GF-D8 (cell line): ENCODE measurements around the gene SMYD3.
"Not testable (repeated sequence)": the region's sequence is repeated elsewhere in the genome, so short reads cannot be mapped to it uniquely, and the experiment has no call there.

Experiments used
- DNase-seq: peaks from one replicate; lab custom pipeline; 2025; lab: John Stamatoyannopoulos, UW

The SMYD3 gene

DNA sequence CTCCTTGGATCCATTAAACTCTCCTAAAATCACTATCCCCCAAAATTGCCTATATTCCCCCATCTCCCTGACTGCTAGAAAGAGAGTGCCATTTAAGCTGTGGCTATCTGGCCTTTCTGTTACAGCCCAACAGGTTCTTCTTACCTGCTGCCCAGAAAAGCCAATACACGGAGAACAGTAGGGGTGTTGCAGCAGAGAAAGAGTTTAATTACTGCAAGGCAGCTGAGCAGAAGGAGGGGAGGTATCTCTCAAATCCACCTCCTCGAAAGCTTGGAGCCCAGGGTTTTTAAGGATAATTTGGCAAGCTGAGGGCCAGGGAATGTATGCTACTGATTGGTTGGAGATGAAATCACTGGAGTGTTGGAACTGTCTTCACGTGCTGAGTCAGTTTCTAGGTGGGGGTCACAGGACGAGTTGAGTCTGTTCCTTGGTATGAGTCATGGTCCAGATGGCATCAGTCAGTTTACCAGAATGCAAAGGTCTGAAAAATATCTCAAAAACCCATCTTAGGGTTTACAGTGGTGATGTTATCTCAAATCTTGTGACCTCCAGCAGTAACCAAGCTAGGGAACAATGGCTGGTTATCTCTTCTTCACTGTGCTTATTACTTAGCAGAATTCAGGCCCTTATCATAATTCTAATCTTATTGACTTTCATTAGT lies 89.8 kb downstream of the SMYD3 start:
- no peak for DNase-seq

DNA sequence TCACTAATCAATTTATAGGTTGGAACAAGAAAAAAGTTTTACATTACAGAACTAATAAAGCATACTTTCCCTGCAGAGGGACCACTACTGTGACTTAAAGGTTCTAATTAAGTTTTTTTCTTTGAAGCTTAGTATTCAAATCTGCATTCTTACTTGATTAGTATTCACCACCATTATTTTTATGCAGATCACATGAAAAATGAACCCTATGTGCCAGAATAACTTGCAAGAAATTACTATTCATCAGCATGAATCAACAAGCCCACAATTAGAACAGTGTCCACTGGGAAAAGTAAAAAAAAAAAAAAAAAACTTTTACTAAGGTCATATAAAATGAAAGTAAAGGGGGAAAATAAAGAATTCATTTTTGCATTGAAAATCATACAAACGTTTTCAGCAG lies 90.8 kb downstream of the SMYD3 start:
- no peak for DNase-seq

DNA sequence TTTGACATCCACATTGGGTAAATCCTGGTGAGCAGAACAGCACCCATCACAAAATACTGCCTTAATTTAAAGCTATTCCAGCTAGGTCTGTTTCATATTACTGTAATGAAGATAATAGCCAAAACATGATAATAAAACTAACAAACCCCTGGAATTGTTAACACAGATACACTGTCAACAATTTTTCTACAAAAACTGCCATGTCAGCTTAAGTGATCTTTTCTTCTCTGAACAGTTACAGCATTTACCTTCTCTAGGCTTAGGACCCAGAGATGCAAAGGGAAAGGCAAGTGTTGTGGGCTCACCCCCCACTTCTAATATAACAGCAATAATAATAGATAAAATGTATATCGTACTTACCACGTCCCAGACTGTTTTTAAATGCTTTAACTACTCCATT lies 92.1 kb downstream of the SMYD3 start:
- no peak for DNase-seq

DNA sequence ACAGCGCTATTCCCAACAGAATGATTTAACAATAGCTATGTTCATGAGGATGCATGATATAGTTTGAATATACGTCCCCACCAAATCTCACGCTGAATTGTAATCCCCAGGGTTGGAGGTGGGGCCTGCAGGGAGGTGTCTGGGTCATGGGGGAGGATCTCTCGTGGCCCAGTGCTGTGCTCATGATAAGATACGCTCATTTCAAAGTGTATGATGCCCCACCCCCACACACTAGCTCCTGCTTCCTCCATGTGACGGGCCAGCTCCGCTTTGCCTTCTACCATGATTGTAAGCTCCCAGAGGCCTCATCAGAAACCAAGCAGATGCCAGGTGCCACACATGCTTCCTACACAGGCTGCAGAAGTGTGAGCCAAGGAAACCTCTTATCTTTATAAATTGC lies 93.6 kb downstream of the SMYD3 start:
- DNase-seq = no peak

DNA sequence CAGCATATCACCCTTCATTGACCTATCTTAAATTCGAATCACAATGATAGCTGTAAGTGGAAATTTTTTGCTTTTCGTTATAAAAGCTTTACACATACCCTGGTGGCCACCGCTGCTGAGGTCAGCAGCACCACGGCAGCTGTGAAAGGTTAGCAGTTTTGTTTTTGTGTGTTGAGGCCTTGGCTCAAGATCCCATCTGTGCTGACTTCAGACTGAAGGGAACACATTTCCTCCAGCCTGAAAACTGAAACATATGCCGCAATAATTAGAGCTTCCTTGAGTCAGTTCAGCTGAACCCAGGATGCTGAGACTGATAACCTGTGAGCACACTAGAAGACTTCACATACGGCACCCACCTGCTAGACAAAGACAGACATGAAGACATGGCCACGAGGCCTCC lies 103.0 kb downstream of the SMYD3 start:
- no peak for DNase-seq

DNA sequence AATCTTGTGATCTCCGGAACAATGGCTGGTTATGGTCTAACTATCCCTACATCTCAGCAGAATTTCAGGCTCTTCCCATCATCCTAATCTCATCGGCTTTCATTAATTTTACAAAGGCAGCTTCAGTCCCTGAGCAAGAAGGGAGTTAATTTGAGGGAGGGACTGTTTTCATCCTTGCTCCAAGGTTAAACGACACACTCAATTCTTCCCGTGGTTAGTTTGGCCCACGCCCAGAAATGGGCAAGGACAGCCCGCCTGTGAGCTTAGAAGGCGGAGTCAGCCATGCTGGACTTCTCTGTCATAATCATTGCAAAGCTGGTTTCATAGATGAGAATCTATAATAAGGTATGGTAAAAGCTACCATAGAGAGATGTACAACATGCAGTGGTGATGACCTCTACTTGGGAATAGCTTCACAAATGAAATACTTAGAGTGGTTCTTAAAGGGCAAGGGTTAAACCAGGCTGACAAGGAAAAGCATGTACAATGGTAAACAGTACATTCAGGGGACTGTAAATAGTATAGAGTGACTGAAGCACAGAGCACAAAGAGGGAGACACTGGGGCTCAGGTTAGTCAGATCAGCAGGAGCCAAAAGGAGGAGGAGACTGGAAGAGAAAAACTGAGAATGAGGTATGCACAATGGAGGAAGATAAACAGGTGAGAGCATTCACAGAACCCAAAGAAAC lies 108.8 kb downstream of the SMYD3 start:
- no peak for DNase-seq

DNA sequence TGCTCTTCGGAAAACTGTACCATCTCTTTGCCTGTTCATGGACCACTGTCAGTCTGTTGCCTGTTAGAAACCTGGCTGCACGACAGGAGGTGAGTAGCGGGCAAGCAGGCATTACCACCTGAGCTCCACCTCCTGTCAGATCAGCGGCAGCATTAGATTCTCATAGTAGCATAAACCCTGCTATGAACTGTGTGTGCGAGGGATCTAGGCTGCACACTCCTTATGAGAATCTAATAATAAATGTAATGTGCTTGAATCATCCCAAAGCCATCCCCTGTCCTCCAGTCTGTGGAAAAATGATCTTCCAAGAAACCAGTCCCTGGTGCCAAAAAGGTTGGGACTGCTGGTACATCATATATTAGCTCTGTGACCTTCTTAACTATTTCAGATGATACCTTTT lies 110.0 kb downstream of the SMYD3 start:
- no peak for DNase-seq

DNA sequence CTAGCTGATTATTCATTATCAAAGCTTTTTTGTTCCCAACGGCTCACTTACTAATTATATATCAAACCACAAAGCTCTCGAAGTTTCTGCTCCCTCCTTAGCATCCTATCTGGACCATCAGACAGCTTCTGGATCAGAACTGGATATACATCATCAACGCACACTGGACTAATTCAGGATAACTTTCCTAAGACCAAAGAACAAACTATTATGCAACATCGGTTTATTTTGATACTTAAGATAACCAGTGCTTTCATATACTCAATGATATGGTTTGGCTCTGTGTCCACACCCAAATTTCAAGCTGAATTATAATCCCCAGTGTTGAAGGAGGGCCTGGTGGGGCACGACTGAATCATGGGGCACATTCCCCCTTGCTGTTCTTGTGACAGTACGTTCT lies 110.8 kb downstream of the SMYD3 start:
- no peak for DNase-seq

DNA sequence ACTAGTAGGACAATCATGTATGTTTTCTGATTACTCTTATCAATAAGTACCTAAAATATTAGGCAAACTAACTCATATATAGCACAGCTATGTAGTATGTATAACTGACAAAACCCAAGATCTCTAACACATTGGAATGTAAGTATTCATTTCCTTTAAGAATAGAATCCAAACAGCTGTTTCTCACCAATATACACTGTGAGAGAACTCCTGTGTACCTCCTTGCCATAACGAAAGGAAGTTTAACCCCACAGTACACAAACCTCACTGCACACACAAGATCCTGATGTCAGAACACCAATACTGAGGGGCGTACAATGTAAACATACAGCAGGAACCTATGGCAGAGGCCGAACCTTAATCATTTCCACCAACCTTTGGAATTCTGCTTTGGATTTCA lies 113.0 kb downstream of the SMYD3 start:
- no peak for DNase-seq

DNA sequence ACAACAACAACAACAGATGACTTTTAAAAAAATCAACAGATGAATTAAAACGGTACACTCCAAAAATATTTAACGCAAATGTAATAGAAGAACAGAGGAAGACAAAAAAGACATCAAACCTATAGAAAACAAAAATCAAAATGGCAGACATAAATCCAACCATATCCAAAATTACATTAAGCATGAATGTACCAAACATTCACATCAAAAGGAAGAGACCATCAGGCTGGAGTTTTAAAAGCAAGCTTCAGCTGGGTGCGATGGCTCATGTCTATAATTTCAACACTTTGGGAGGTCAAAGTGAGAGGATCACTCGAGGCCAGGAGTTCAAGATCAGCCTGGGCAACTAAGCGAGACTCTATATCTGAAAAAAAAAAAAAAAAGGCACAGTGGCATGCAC lies 116.2 kb downstream of the SMYD3 start:
- DNase-seq = no peak

DNA sequence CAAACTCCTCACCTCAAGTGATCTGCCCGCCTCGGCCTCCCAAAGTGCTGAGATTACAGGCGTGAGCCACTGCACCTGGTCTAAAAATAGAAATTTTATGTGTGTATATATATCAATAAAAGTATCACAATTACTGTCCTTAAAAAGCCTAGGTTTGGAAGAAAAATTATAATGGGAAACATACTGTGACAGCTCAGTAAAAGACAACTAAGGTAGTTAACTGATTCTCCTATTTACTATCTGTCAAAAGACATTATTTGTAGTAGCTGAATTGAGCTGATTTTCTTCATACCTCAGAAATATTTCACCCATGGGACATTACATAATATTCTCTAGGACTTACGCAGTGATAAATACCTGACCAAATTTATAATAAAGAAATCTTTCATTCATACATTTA lies 122.5 kb downstream of the SMYD3 start:
- DNase-seq = no peak

DNA sequence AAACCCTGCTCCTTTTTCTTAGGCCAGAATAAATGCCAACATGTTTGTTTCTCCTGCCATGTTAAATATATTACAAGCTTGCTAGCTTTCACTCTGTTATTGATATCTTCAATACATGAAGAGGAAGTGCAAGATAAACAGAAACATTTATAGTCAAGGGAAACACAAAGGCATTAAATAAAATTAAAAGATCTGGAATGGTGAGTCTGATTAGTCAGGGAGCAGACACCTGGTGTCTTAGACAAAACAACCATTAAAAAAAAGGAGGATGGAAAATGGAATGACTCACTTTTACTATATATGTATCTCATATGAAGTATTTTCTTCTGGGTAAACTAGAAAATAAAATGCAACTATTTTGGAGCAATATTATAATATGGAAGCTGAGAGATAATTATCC lies 123.3 kb downstream of the SMYD3 start:
- no peak for DNase-seq

DNA sequence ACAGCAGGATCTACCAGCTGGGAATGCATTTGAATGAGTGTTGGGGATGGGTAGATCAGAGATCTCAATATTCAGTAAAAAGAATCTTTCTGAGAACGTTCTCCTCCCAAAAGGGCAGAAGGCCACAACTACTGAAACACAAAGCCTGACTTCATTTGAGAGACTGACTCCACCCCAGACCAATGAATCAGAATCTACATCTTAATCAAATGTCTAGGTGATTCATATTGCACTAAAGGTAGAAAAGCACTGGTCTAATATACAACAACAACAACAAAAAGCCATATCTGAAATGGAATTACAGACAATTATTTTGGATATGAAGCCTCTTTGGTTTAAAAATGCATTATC lies 123.9 kb downstream of the SMYD3 start:
- no peak for DNase-seq

DNA sequence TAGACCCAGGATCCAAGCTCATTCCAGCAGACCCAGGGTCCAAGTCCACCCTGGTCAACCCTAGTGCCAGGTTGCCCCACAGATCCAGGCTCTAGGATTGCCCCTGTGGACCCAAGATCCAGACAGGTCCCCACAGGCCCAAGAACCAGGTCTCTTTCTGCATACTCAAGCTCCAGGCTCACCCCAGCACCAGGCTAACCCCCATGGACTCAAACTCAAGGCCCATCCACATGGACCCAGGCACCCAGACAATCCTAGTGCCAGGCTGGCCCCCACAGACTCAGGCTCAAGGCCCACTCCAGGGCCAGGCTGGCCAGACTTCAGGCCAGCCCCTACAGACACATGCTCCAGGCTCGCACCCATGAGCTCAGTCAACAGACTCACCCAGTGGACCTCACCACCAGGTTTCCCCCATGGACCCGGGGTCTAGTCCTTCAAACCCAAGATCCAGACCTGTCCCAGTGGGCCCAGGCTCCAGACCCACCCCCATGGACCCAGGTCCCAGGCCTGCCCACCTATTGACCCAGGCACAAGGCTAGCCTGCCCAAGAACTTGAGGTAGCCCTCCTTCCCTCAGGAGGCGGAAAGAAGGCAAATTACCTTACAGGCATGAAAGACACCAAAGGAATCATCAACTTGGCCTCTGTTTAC lies 124.4 kb downstream of the SMYD3 start:
- DNase-seq = no peak

DNA sequence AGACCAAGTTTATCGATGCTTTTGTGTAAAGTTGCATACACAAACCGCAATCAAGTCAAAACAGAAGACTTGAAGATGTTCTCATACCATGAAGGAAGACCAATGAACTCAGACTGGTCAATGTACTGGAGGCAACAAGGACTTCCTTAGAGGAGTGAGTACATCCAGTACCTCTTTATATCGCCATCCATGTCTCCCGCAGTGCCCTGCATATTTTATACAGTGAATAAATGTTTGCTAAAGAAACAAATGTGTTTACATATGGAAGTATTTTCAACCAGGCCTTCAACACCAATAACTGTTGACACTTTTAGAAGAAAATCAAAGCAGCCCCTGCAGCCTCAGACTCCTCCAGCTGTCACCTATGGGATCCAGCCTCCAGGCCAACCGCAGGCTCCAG lies 125.6 kb downstream of the SMYD3 start:
- DNase-seq = no peak

DNA sequence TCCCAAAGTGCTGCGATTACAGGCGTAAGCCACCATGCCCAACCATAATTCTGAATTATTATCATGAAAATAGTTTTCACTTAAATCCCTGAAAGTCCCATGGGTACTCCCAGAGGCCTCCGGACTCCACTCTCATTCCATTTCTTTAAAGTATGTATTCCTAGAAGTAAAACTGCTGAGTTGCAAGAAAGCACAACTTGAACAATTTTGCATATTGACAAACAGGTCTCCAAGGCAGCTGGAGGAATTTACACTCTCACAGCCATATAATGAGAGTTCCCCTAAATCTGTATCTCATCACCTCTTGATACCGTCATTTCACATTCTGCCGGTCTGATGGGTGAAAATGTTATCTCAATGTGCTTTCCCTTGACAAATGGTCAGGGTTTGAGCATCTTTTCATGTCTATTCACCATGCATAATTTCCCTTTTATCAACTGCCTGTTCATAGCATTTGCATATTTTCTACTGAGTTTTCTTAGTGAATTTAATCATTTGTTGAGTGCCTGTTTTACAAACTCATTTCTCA lies 129.4 kb downstream of the SMYD3 start:
- DNase-seq = no peak

DNA sequence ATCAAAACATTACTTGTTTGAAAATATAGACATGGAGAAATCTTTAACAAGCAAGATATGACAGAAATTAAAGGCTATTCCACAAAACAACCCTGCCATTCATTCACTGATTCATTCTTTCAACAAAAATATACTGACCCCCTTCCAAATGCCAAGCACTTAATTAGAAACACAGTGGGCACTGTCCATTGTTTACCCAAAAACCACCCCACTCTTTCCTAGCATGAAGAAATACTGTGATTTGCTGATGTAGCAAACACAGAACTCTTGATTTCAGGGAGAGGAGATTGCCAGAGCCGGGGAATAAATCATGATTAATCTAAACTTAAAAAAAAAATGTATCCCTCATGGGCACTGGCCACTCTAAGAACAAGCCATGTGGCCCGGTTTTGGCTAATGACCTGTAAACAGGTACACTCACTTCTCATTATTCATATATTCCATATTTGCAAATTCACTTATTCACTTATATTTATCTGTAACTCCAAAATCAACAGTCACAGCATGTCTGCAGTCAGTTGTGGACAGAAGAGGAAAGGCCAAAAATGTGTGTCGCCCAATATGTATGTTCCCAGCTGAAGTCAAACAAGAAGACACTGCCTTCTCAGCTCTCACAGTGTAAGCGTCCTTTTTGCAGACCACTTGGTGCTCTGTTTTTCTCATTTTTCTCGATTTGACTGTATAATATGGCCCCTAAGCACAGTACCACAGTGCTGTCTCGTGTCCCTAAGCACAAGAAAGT lies 133.1 kb downstream of the SMYD3 start:
- DNase-seq = no peak

DNA sequence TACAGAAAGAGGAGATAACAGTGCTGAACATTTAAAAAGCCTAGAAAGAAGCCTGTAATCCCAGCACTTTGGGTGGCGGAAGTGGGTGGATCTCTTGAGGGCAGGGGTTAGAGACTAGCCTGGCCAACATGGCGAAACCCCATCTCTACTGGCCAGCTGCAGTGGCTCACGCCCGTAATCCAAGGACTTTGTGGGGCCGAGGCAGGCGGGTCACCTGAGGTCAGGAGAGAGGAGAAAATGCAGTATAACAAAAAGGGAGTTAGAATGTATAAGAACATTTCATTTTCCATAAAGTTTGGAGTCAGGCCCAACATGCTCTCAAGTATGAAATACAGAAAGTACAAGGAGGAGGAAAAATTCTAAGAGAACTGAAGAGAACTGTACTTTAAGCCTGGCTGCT lies 134.5 kb downstream of the SMYD3 start:
- no peak for DNase-seq

DNA sequence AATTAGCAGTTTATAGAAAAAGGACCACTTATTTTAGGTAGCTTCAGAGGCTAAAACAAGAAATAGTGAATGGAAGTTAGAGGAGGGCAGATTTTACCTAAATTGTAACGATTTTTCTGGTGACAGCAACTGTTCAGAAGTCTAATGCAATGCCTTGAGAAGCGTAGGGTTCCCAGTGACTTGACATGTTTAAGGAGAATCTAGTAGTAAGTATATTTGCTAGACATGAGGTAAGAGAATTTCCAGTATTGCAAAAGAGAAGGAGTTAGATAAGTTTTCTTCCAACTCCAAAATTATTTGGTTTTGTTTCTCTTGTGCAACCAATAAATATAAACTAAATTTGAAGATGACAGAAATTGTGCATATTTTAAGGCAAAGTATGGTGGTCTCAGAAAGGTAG lies 140.0 kb downstream of the SMYD3 start:
- DNase-seq = no peak

DNA sequence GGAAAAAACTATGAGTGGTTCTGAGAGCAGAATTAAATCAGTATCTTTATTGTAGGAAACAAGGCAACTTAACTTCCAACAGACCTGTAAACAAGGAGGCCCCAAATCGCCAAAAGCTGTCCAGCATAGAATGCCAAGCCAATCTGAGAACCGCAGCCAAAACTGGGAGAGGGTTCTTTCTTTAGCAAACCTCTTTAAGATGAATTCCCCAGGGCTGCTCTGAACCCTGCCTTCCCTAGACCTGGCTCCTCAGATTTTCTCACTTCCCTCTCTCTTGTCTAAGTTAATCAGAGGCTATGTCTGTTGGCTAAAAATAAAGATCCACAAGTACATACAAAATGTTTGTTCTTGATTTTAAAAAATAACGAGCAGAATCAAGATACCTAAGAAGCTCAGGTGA lies 141.4 kb downstream of the SMYD3 start:
- no peak for DNase-seq

DNA sequence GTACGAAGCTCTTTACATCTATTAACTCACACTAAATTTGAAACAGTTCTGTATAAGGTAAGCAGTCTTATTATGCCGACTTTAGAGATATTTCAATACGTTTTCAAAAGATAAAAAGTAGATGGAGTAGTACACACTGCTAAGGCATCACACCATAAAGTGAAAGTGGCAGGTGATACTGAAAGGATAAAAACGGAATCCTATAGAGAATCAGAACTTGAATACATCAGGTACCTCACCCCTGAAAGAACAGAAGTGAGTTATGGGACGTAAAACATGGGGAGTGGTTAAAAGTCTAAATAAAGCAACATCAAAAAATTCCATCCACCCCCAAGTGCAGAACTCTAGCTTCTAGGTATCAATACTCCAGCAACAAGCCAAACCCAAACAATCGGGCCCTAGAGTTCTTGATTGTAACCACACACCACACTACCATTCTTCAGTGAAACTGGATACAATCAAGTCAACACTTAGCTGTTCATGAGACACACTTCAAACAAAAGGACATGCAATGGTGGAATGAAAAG lies 142.6 kb downstream of the SMYD3 start:
- DNase-seq = no peak

DNA sequence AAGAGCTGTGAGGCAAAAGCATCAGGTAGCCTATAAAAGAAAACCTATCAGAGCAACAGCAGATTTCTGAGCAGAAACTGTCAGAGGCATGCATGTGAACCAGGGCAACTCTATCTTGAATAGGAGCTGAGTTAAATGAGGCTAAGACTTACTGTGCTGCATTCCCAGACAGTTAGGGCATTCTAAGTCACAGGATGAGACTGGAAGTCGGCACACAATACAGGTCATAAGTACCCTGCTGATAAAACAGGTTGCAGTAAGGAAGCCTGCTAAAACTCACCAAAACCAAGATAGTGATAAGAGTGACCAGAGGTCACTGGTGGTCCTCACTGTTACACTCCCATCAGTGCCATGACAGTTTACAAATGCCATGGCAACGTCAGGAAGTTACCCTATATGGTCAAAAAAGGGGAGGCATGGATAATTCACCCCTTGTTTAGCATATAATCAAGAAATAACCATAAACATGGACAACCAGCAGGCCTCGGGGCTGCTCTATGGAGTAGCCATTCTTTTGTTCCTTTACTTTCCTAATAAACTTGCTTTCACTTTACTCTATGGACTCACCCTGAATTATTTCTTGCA lies 150.0 kb downstream of the SMYD3 start:
- DNase-seq = not testable (repeated sequence)
